Peyer's patch (tissue), 4 donors: Measurements from ENCODE around the gene DMBX1.

Source experiments
- POLR2A ChIP-seq, 2 donors: fragments of 450-650 bp; IDR thresholded peaks; one replicate each; pipeline ENCODE4 v1.5.1; 2017; ENCODE audit warnings: antibody characterized with exemption in 2 of 2, mild to moderate bottlenecking in 2 of 2, moderate library complexity in 2 of 2
- TF ChIP-seq, protein P1 (sequence below), 6 experiments: fragments of 450-650 bp in 4 of 6; fragments of 200-600 bp in 2 of 6; sonication (generic) in 1 of 6; IDR thresholded peaks; one replicate each; pipeline ENCODE4 v1.5.1; 2017 to 2019; ENCODE audit warnings: antibody characterized with exemption in 6 of 6, mild to moderate bottlenecking in 3 of 6, moderate library complexity in 1 of 6

- no peak for TF ChIP-seq POLR2A (IDR thresholded peaks at IDR 0.05)
- TF ChIP-seq, protein P1, sequence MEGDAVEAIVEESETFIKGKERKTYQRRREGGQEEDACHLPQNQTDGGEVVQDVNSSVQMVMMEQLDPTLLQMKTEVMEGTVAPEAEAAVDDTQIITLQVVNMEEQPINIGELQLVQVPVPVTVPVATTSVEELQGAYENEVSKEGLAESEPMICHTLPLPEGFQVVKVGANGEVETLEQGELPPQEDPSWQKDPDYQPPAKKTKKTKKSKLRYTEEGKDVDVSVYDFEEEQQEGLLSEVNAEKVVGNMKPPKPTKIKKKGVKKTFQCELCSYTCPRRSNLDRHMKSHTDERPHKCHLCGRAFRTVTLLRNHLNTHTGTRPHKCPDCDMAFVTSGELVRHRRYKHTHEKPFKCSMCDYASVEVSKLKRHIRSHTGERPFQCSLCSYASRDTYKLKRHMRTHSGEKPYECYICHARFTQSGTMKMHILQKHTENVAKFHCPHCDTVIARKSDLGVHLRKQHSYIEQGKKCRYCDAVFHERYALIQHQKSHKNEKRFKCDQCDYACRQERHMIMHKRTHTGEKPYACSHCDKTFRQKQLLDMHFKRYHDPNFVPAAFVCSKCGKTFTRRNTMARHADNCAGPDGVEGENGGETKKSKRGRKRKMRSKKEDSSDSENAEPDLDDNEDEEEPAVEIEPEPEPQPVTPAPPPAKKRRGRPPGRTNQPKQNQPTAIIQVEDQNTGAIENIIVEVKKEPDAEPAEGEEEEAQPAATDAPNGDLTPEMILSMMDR (IDR thresholded peaks at IDR 0.05): no peak
These were observed 39.5 kb upstream of the DMBX1 start for GRCh38 chr1:46450160-46450517.
